ENCODE data around the gene PLEKHM2. TPM values are rescaled to one million over a fixed set of nuclear protein-coding genes. Genes with fewer than 3 reads are reported as not detected.

The PLEKHM2 gene
- total and polyA plus RNA-seq, 2 of the 8 experiments (the other 6 are each of a cell fraction or from before 2014, with no cell fraction given), result 38.3 to 47.6 TPM

DNA sequence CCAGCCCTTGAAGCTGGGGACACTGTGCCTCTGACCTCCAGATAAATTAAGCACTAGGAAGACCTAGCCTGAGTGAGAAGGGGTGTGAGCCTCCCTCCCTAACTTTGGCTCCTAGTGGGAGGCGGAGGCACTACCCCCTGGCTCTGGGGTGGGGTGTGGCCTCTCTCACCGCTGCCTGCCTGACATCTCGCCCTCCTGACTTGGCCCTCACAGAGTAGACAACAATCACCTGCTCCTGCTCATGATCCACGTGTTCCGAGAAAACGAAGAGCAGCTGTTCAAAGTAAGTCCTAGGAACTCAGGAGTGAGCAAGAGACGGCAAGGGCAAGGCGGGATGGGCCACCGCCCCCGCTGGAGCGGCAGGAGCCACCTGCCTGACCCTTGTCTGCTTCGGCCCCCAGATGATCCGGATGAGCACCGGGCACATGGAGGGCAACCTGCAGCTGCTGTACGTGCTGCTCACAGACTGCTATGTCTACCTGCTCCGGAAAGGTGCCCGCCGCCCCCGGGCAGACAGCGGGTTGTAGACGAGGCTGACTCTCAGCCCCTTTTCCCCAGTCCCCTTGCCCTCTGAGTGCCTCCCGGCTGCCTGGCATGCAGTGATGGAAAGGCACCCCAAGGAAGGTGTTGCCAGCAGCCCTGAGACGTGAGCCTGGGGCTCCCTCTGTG is 43.9 kb downstream of the PLEKHM2 start (continued):
- TF ChIP-seq CBX8 (IDR thresholded peaks at IDR 0.05; ENCODE audit: borderline replicate concordance, low read depth, low read length), result no peak
- TF ChIP-seq, protein P1, sequence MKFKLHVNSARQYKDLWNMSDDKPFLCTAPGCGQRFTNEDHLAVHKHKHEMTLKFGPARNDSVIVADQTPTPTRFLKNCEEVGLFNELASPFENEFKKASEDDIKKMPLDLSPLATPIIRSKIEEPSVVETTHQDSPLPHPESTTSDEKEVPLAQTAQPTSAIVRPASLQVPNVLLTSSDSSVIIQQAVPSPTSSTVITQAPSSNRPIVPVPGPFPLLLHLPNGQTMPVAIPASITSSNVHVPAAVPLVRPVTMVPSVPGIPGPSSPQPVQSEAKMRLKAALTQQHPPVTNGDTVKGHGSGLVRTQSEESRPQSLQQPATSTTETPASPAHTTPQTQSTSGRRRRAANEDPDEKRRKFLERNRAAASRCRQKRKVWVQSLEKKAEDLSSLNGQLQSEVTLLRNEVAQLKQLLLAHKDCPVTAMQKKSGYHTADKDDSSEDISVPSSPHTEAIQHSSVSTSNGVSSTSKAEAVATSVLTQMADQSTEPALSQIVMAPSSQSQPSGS (IDR thresholded peaks at IDR 0.05; ENCODE audit: low read length), result no peak

Measured in H1 (cell line).